GM10266 (cell line): ENCODE measurements around the gene PAX7.

Experiments used
- DNase-seq: peaks from one replicate; pipeline ENCODE4 v3.0.0; 2012; ENCODE audit errors: extremely low spot score
- CTCF ChIP-seq: IDR thresholded peaks from 2 replicates; pipeline ENCODE4 v1.5.1; 2012; ENCODE audit warnings: mild to moderate bottlenecking, low read depth; ENCODE audit not compliant: control insufficient read depth, insufficient read depth; ENCODE audit errors: missing control alignments

Gene PAX7

DNA sequence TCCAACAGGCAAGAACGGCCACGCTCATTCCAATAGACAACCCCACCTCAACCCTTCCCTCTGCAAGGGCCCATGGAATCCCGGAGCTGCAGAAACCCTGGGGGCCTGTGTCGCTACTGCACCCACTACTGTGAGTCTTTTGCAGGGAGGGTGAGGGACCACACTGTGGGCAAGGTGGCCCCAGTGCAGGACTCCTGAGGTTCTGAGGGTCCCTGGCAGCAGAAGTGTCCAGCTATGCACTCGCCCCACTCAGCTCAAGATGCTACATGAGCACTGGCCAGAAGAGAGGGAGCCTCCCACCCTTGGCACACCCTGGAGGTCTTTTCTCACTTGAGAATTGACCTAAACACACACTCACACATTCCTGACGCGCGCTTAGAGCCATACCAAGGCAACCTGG, 2.1 kb upstream of the PAX7 start:
- no peak for TF ChIP-seq CTCF
- no peak for DNase-seq

- DNase-seq: no peak
- TF ChIP-seq CTCF: no peak
Measured at GRCh38 chr1:18629659-18630510, 761 bp upstream of the PAX7 start.

- no peak for DNase-seq
- no peak for TF ChIP-seq CTCF
Measured at GRCh38 chr1:18631496-18632217, 1.0 kb downstream of the PAX7 start.

DNA sequence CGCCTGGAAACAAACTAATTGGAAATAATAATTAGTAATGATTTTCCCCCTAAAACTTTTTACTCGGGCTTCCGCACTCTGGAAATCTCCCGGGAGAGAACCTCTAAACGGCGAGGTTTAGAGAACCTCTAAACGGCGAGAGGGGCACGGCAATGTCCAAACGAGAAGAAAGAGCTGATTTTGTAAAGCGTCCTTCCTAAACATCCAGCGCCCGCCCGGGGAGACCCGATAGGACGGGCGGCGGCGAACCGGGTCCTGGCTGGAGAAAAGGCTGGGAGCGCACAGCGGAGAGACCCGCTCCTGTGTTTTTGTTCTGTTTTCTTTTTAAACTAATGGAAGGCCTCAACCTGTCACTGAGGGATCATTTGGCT, 1.6 kb downstream of the PAX7 start:
- DNase-seq: no peak
- no peak for TF ChIP-seq CTCF

- DNase-seq: no peak
- no peak for TF ChIP-seq CTCF
Measured at GRCh38 chr1:18632783-18633421, 2.3 kb downstream of the PAX7 start.

- no peak for DNase-seq
- TF ChIP-seq CTCF: no peak
Measured at GRCh38 chr1:18633422-18634155, 2.9 kb downstream of the PAX7 start.

GRCh38 chr1:18634276-18634675, 3.6 kb downstream of the PAX7 start:
- DNase-seq: no peak
- no peak for TF ChIP-seq CTCF
